HL-60/S4 treated with phorbol 12-myristate 13-acetate at 8.2 ng/mL for 4 days and 3 days (cell line): Measurements from ENCODE around the gene STING1.
"Not testable (repeated sequence)": the region's sequence is repeated elsewhere in the genome, so short reads cannot be mapped to it uniquely, and the experiment has no call there.

Experiments
- in situ Hi-C: fragments of 300-500 bp; cut with MboI; formaldehyde crosslinking; loops from 2 replicates; pipeline ENCODE4 v1.15.0; 2022; ENCODE audit warnings: low sequenced_read_pairs

STING1 gene

DNA sequence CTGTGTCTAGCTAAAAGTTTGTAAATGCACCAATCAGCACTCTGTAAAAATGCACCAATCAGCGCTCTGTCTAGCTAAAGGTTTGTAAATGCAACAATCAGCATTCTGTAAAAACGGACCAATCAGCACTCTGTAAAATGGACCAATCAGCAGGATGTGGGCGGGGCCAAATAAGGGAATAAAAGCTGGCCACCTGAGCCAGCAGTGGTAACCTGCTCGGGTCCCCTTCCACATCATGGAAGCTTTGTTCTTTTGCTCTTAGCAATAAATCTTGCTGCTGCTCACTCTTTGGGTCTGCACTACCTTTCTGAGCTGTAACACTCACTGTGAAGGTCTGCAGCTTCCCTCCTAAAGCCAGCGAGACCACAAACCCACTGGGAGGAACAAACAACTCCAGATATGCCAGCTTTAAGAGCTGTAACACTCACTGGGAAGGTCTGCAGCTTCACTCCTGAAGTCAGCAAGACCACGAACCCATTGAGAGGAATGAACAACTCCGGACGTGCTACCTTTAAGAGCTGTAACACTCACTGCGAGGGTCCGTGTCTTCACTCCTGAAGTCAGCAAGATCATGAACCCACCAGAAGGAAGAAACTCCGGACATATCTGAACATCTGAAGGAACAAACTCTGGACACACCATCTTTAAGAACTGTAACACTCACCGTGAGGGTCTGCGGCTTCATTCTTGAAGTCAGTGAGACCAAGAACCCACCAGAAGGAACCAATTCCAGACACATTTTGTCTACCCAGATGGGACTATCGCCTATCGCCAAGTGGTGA, 20.7 kb upstream of the STING1 start:
- in situ Hi-C loops = not testable (repeated sequence)

DNA sequence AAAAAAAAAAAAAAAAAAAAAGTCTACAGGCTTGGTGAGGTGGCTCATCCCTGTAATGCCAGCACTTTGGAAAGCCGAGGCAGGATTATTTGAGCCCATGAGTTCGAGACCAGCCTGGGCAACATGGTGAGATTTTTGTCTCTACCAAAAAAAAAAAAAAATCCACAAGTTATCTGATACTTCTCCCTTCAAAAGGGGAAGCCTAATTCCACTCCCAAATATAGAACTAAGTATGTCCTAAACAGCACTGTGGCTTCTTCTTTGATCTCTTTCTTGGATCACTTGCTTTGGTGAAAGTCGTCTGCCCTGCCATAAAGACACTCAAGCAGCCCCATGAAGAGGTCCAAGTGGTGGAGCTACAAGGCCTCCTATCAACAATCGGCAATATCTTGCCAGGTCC, 18.8 kb upstream of the STING1 start:
- in situ Hi-C loops = no loop called here

GRCh38 chr5:139495638-139496435, 13.3 kb upstream of the STING1 start:
- in situ Hi-C loops = no loop called here

- in situ Hi-C loops = no loop called here
Observed at GRCh38 chr5:139494832-139495231, 12.3 kb upstream of the STING1 start.

GRCh38 chr5:139494256-139494655, 11.7 kb upstream of the STING1 start:
- in situ Hi-C loops = no loop called here

GRCh38 chr5:139492700-139493192, 10.2 kb upstream of the STING1 start:
- in situ Hi-C loops = no loop called here

GRCh38 chr5:139488260-139488659, 5.7 kb upstream of the STING1 start:
- in situ Hi-C loops = no loop called here

GRCh38 chr5:139486201-139486600, 3.6 kb upstream of the STING1 start:
- in situ Hi-C loops = no loop called here

DNA sequence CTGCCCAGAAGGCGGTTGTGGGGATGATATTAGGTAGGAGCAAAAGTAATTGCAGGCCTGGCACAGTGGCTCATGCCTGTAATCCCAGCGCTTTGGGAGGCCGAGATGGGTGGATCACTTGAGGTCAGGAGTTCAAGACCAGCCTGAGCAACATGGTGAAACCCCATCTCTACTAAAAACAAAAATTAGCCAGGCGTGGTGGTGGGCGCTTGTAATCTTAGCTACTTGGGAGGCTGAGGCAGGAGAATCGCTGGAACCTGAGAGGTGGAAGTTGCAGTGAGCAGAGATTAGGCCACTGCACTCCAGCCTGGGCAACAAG, 291 bp upstream of the STING1 start:
- in situ Hi-C loops = not testable (repeated sequence)

DNA sequence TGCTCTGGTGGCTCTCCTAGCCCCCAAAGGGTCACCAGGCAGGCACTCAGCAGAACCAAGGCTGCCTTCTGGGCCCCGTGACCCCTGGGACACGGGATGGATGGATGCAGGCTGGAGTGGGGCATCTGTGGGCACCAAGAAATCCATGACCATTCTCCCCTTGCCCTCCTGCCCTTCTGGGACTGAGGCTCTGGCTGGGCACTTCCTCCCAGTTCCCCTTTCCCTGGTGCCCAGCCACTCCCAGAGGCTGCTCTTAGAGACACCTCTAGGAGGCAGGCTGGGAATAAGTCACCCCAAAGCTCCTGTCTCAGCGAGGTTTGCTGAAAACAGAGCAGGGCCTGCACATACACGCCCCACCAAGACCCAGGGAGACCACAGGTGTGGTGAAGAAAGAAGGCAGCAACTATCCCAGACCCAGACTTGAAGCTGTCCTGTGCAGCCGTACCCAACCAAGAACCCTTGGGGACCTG, 943 bp downstream of the STING1 start:
- in situ Hi-C loops = no loop called here

DNA sequence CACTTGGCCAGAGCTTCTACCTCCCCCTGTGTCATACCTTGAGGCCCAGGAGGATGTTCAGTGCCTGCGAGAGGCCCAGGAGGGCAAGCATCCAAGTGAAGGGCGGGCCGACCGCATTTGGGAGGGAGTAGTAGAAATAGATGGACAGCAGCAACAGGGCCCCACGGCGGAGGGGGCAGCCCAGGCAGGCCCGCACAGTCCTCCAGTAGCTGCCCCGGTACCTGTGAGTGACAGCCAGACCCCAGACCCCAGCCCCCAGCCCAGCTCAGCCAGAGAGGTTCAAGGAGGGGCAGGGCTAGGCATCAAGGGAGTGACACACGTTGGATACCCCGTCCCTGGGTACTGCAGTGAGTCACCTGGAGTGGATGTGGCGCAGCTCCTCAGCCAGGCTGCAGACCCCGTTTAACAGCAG, 1.4 kb downstream of the STING1 start:
- in situ Hi-C loops = no loop called here

DNA sequence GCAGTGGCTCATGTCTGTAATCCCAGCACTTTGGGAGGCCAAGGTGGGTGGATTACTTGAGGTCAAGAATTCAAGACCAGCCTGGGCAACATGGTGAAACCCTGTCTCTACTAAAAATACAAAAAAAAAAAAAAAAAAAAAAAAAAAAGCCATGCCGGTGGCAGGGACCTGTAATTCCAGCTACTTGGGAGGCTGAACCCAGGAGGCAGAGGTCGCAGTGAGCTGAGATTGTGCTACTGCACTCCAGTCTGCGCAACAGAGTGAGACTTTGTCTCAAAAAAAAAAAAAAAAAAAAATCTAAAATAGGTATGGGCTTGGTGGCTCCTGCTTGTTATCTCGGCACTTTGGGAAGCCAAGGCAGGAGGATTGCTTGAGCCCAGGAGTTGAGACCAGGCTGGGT, 2.8 kb downstream of the STING1 start:
- in situ Hi-C loops = not testable (repeated sequence)

- in situ Hi-C loops = not testable (repeated sequence)
Observed at GRCh38 chr5:139478657-139479423, 3.7 kb downstream of the STING1 start.

DNA sequence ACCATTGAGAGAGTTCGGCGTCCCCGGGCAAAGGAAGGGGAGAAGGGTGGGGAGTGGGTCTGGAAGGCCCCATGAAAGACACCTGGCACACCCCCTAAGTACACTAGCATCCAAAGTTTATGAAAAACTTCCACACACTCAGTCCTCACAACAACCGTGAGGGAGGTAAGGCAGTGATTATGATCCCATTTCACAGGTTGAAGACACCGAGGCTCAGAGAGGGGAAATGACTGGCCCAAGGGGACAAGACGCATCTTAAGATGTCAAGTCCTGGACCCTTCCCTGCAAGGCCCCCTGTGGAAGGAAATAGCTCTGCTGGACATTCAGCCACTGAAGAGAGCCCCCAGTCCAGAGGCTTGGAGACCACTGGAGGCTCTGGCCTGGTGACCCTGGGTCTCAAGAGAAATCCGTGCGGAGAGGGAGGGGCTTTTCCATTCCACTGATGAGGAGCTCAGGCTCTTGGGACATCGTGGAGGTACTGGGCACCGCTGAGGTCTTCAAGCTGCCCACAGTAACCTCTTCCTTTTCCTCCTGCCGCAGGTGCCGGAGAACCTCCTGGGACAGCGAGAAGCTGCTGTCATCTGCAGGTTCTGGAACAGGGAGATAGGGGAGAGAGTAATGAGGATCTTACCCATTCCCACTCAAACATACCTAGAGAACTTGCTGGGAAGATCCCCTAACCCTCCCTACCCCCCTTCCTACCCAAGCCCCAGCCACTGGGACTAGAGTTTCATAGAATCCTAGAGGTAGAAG, 6.5 kb downstream of the STING1 start:
- in situ Hi-C loops = no loop called here

- in situ Hi-C loops = no loop called here
Observed at GRCh38 chr5:139474890-139475791, 7.4 kb downstream of the STING1 start.

GRCh38 chr5:139473565-139473964, 9.0 kb downstream of the STING1 start:
- in situ Hi-C loops = no loop called here

- in situ Hi-C loops = no loop called here
Observed at GRCh38 chr5:139473105-139473504, 9.5 kb downstream of the STING1 start.

- in situ Hi-C loops = no loop called here
Observed at GRCh38 chr5:139472386-139473030, 10.1 kb downstream of the STING1 start.

GRCh38 chr5:139470821-139471300, 11.7 kb downstream of the STING1 start, which contains the start of gene SMIM33:
SMIM33 (plus strand) TSS chr5:139471004; CDS start chr5:139471122, 118 bp downstream.
- in situ Hi-C loops = no loop called here
